ENCODE measurements around the gene TNFRSF1A.
"Not testable (repeated sequence)": the region's sequence is repeated elsewhere in the genome, so short reads cannot be mapped to it uniquely, and the experiment has no call there.

TNFRSF1A gene

GRCh38 chr12:6306599-6307220, 35.2 kb downstream of the TNFRSF1A start:
- no peak for DNase-seq (ENCODE audit: low read depth, low spot score)

GRCh38 chr12:6306151-6306550, 35.7 kb downstream of the TNFRSF1A start:
- DNase-seq (ENCODE audit: low read depth, low spot score) = no peak

GRCh38 chr12:6303071-6303470, 38.8 kb downstream of the TNFRSF1A start:
- no peak for DNase-seq (ENCODE audit: low read depth, low spot score)

- DNase-seq (ENCODE audit: low read depth, low spot score) = no peak
These were observed 39.3 kb downstream of the TNFRSF1A start for GRCh38 chr12:6302621-6303020.

GRCh38 chr12:6301721-6302120, 40.2 kb downstream of the TNFRSF1A start:
- no peak for DNase-seq (ENCODE audit: low read depth, low spot score)

GRCh38 chr12:6297170-6297569, 44.7 kb downstream of the TNFRSF1A start:
- no peak for DNase-seq (ENCODE audit: low read depth, low spot score)

GRCh38 chr12:6295094-6295811, 46.6 kb downstream of the TNFRSF1A start:
- DNase-seq (ENCODE audit: low read depth, low spot score) = peak; percentile 87

GRCh38 chr12:6294156-6295093, 47.5 kb downstream of the TNFRSF1A start:
- no peak for DNase-seq (ENCODE audit: low read depth, low spot score)

GRCh38 chr12:6292606-6293005, 49.3 kb downstream of the TNFRSF1A start:
- no peak for DNase-seq (ENCODE audit: low read depth, low spot score)

- DNase-seq (ENCODE audit: low read depth, low spot score) = not testable (repeated sequence)
These were observed 52.0 kb downstream of the TNFRSF1A start for GRCh38 chr12:6289906-6290305.

GRCh38 chr12:6289081-6289480, 52.8 kb downstream of the TNFRSF1A start:
- DNase-seq (ENCODE audit: low read depth, low spot score) = not testable (repeated sequence)

GRCh38 chr12:6288235-6288634, 53.6 kb downstream of the TNFRSF1A start:
- DNase-seq (ENCODE audit: low read depth, low spot score) = no peak

- no peak for DNase-seq (ENCODE audit: low read depth, low spot score)
These were observed 56.2 kb downstream of the TNFRSF1A start for GRCh38 chr12:6285532-6286306.

GRCh38 chr12:6285063-6285477, 56.8 kb downstream of the TNFRSF1A start:
- DNase-seq (ENCODE audit: low read depth, low spot score) = peak; percentile 88

- DNase-seq (ENCODE audit: low read depth, low spot score) = no peak
These were observed 57.6 kb downstream of the TNFRSF1A start for GRCh38 chr12:6284273-6284672.

GRCh38 chr12:6282453-6282840, 59.4 kb downstream of the TNFRSF1A start:
- no peak for DNase-seq (ENCODE audit: low read depth, low spot score)

- no peak for DNase-seq (ENCODE audit: low read depth, low spot score)
These were observed 60.6 kb downstream of the TNFRSF1A start for GRCh38 chr12:6281081-6281809.

GRCh38 chr12:6280672-6281071, 61.2 kb downstream of the TNFRSF1A start:
- DNase-seq (ENCODE audit: low read depth, low spot score) = no peak

- peak; percentile 95 for DNase-seq (ENCODE audit: low read depth, low spot score)
These were observed 61.8 kb downstream of the TNFRSF1A start for GRCh38 chr12:6280053-6280469.

- DNase-seq (ENCODE audit: low read depth, low spot score) = no peak
These were observed 62.2 kb downstream of the TNFRSF1A start for GRCh38 chr12:6279631-6280030.

GRCh38 chr12:6279256-6279628, 62.6 kb downstream of the TNFRSF1A start:
- no peak for DNase-seq (ENCODE audit: low read depth, low spot score)

Measured in astrocyte of the hippocampus (primary cell).